ENCODE data around the gene HYKK.
A peak's percentile ranks its signal among the peaks of the same experiment; 100 is the strongest.
"Not testable (repeated sequence)": the region's sequence is repeated elsewhere in the genome, so short reads cannot be mapped to it uniquely, and the experiment has no call there.

HYKK gene

GRCh38 chr15:78506971-78507830 is at the start of gene HYKK:
TSS of gene HYKK (plus strand) at chr15:78507577. CDS start at chr15:78513089, 5,512 bp downstream.
- DNase-seq (ENCODE audit: low spot score) = peak; percentile 88

GRCh38 chr15:78460737-78461136 is 46.6 kb upstream of the HYKK start:
- DNase-seq (ENCODE audit: low spot score) = no peak

- no peak for DNase-seq (ENCODE audit: low spot score)
These were observed 46.0 kb upstream of the HYKK start for GRCh38 chr15:78461171-78461888.

- DNase-seq (ENCODE audit: low spot score) = no peak
These were observed 38.3 kb upstream of the HYKK start for GRCh38 chr15:78469031-78469430.

GRCh38 chr15:78477295-78477694 is 30.1 kb upstream of the HYKK start:
- DNase-seq (ENCODE audit: low spot score) = no peak

GRCh38 chr15:78479650-78480049 is 27.7 kb upstream of the HYKK start:
- DNase-seq (ENCODE audit: low spot score) = no peak

- no peak for DNase-seq (ENCODE audit: low spot score)
These were observed 25.5 kb upstream of the HYKK start for GRCh38 chr15:78481917-78482316.

- DNase-seq (ENCODE audit: low spot score) = no peak
These were observed 14.5 kb upstream of the HYKK start for GRCh38 chr15:78492872-78493271.

GRCh38 chr15:78501857-78502256 is 5.5 kb upstream of the HYKK start:
- DNase-seq (ENCODE audit: low spot score) = no peak

- no peak for DNase-seq (ENCODE audit: low spot score)
These were observed 4.7 kb upstream of the HYKK start for GRCh38 chr15:78502641-78503040.

GRCh38 chr15:78507831-78508160 is 419 bp downstream of the HYKK start:
- DNase-seq (ENCODE audit: low spot score) = peak; percentile 33

- DNase-seq (ENCODE audit: low spot score) = no peak
These were observed 895 bp downstream of the HYKK start for GRCh38 chr15:78508272-78508671.

- no peak for DNase-seq (ENCODE audit: low spot score)
These were observed 2.4 kb downstream of the HYKK start for GRCh38 chr15:78509726-78510312.

GRCh38 chr15:78520035-78520434 is 12.7 kb downstream of the HYKK start:
- DNase-seq (ENCODE audit: low spot score) = not testable (repeated sequence)

- no peak for DNase-seq (ENCODE audit: low spot score)
These were observed 16.9 kb downstream of the HYKK start for GRCh38 chr15:78524230-78524629.

- no peak for DNase-seq (ENCODE audit: low spot score)
These were observed 19.9 kb downstream of the HYKK start for GRCh38 chr15:78527325-78527724.

GRCh38 chr15:78533331-78533730 is 26.0 kb downstream of the HYKK start:
- DNase-seq (ENCODE audit: low spot score) = no peak

- no peak for DNase-seq (ENCODE audit: low spot score)
These were observed 28.8 kb downstream of the HYKK start for GRCh38 chr15:78536134-78536533.

- no peak for DNase-seq (ENCODE audit: low spot score)
These were observed 30.0 kb downstream of the HYKK start for GRCh38 chr15:78537266-78537905.

- DNase-seq (ENCODE audit: low spot score) = no peak
These were observed 31.0 kb downstream of the HYKK start for GRCh38 chr15:78538358-78538757.

- not testable (repeated sequence) for DNase-seq (ENCODE audit: low spot score)
These were observed 32.2 kb downstream of the HYKK start for GRCh38 chr15:78539464-78540140.

Measured in germinal center (tissue), 1 donor.